Common myeloid progenitor, CD34-positive (primary cell): ENCODE data around the gene DISP3.

Experiments used
- CTCF ChIA-PET: fragments of 350-600 bp; sonication (Branson Sonifier 250); formaldehyde crosslinking; loops from one replicate; lab custom pipeline; 2021; ENCODE audit warnings: antibody characterized with exemption; lab: Charles Lee
- POLR2A ChIA-PET: fragments of 350-600 bp; sonication (Branson Sonifier 250); formaldehyde crosslinking; loops from one replicate; lab custom pipeline; 2021; ENCODE audit warnings: antibody characterized with exemption; lab: Charles Lee
- DNase-seq, 3 donors: peaks; one replicate each; pipeline versions ENCODE4 v3.0.0 to v3.0.0-alpha.2; 2013
- H3K27ac ChIP-seq, 2 experiments: 1 replicate in 1 of 2; 2 replicates in 1 of 2; pipeline ENCODE4 v1.7.0; 2013; ENCODE audit warnings: inconsistent platforms in 2 of 2, low read length in 2 of 2, mild to moderate bottlenecking in 2 of 2, low read depth in 1 of 2, moderate library complexity in 1 of 2; ENCODE audit not compliant: severe bottlenecking in 2 of 2, insufficient read depth in 1 of 2, poor library complexity in 1 of 2
- H3K27me3 ChIP-seq, 5 experiments: replicated peaks in 2 of 5; 1 replicate in 3 of 5; 2 replicates in 2 of 5; pipeline versions ENCODE4 v1.6.1 to v1.7.0; 2013; ENCODE audit warnings: low read length in 4 of 5, mild to moderate bottlenecking in 2 of 5, moderate library complexity in 2 of 5, inconsistent platforms in 1 of 5; ENCODE audit not compliant: insufficient read depth in 5 of 5, control insufficient read depth in 4 of 5
- H3K36me3 ChIP-seq, 4 experiments: 1 replicate in 2 of 4; 2 replicates in 2 of 4; pipeline versions ENCODE4 v1.6.1 to v1.7.0; 2013; ENCODE audit warnings: low read length in 3 of 4, control low read depth in 1 of 4, mild to moderate bottlenecking in 1 of 4; ENCODE audit not compliant: control insufficient read depth in 4 of 4, insufficient read depth in 4 of 4
- H3K4me1 ChIP-seq, 4 experiments: 1 replicate in 3 of 4; 2 replicates in 1 of 4; pipeline versions ENCODE4 v1.6.1 to v1.7.1; 2013; ENCODE audit warnings: low read length in 3 of 4, mild to moderate bottlenecking in 3 of 4, control low read depth in 1 of 4, inconsistent platforms in 1 of 4, moderate library complexity in 1 of 4; ENCODE audit not compliant: control insufficient read depth in 4 of 4, insufficient read depth in 4 of 4; ENCODE audit errors: control extremely low read depth in 1 of 4
- H3K4me3 ChIP-seq, 7 experiments: 1 replicate in 4 of 7; 2 replicates in 3 of 7; pipeline versions ENCODE4 v1.5.1 to v1.7.0; 2013; ENCODE audit warnings: mild to moderate bottlenecking in 7 of 7, low read length in 6 of 7, moderate library complexity in 6 of 7, inconsistent platforms in 2 of 7, low read depth in 2 of 7, control low read depth in 1 of 7; ENCODE audit not compliant: insufficient read depth in 4 of 7, control insufficient read depth in 1 of 7; ENCODE audit errors: extremely low read depth in 1 of 7
- H3K9me3 ChIP-seq, 5 experiments: 1 replicate in 4 of 5; 2 replicates in 1 of 5; pipeline versions ENCODE4 v1.6.1 to v1.7.1; 2013; ENCODE audit warnings: low read length in 4 of 5, mild to moderate bottlenecking in 2 of 5, inconsistent platforms in 1 of 5, low read depth in 1 of 5, moderate library complexity in 1 of 5; ENCODE audit not compliant: control insufficient read depth in 4 of 5, insufficient read depth in 2 of 5; ENCODE audit errors: control extremely low read depth in 1 of 5
- WGBS: methylation state at CpG from one replicate; pipeline ENCODE4 v1.1.5; 2013; ENCODE audit not compliant: insufficient coverage; 5-methylcytosine and 5-hydroxymethylcytosine counted together

DISP3 gene

DNA sequence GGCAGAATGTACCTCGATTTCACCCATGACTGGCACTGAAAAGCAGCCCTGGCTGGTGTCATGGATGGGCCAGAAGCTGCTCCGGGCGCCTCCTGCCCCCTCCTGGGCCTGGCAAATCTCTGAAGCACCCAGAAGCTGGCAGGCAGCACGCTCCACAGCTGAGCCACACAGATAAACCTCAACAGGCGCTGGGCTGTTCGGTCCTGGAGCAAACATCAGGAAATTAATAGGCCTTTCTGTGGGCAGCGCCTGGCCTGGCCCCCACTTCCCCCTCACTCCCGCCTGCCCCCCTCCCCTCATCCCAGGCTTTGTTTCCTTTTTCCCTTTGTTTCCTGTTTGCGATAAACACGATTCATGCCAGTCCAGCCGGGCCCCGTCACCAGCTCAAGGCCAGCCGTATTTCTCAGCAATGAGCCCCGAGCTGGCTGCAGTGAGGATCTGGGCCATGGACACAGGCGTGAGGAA lies 20.1 kb upstream of the DISP3 start:
- Histone ChIP-seq H3K27ac (no peak overlapping the region), H3K36me3 (no peaks in the 10 kb centered on the region), H3K4me1 (no peaks in the 10 kb centered on the region), H3K9me3 (no peaks in the 10 kb centered on the region), H3K27me3 (peaks cover 4 to 64% (median 16%) of the 10 kb centered on the region in 5 experiments), H3K4me3 (no peak overlapping the region)
- ChIA-PET CTCF (no interaction called here), POLR2A (no interaction called here)
- 26% methylated on average over 14 of the region's 15 CpGs for WGBS
- peak in 2 of 3 donors; percentile 4 to 24 for DNase-seq

DNA sequence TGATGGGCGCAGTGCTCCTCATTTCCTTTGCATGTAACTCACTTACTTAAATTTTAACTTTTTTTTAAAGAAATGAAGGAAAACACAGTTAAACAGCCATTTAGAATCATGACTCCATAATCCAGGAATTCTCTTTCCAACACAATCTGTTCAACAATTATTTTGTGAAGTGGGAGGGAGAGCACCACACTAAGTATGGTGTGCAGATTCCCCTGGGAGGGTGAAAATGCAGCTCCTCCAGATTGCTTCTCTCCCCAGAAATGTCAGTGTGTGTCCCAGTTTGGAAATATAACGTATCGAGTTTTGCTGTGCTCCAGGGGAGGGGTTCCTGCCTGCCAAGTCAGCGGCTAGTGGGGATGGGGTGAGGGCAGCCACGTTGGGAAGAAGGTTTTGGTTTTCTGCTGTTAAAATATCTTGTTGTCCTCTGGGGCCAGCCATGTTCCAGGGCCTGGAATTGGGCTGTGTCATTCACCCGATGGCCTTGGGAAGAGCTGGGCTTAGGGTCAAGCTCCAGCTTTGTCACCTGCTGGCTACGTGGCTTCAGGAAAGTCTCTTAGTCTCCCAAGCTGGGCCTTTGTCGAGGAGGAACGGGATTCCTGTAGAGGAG lies 17.3 kb upstream of the DISP3 start:
- Histone ChIP-seq H3K27ac (no peak overlapping the region), H3K4me3 (no peak overlapping the region)
- CTCF ChIA-PET, result no interaction called here

DNA sequence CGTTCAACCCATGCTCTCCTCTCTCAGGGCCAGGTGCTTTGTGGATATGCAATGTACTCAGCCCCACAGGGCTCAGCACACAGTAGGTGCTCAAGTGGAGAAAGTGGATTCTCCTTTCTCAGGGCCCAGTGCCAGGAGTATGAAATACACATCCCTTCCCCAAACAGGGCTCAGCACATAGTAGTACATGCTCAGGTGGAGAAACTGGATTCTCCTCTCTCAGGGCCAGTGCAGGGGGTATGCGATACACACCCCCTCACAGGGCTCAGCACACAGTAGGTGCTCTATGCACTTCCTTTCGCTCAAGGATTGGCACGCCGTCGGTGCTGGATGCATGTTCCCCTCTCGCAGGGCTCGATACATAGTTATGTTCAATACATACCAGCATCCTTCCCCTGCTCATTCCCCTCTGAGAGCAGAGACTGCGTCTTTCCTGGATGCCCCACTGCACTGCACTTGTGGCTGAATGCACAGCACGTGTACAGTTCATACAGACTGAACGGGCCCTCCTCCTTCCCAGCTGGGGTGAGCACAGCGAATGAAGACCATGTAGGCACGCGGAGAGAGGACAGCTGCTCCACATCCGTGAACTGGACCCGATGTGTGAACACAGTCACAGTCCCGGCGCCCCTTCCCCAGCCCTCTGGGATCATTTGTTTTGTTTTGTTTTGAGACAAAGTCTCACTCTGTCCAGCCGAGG lies 16.6 kb upstream of the DISP3 start:
- Histone ChIP-seq H3K4me3 (no peak overlapping the region), H3K27ac (no peak overlapping the region), H3K36me3 (no peaks in the 10 kb centered on the region), H3K4me1 (no peaks in the 10 kb centered on the region), H3K27me3 (peaks cover 0 to 58% (median 10%) of the 10 kb centered on the region in 5 experiments), H3K9me3 (no peaks in the 10 kb centered on the region)
- DNase-seq, result no peak
- POLR2A ChIA-PET, result interaction anchor here (0.6 kb wide), 1 partner anchor 89 kb away, joined by 3 read pairs; no protein-coding TSS in a partner anchor
- WGBS, result 63% methylated on average over 16 of the region's 19 CpGs
- CTCF ChIA-PET, result no interaction called here

More for the DNA sequence above, 17.3 kb upstream of the DISP3 start:
- no peaks in the 10 kb centered on the region for H3K36me3 ChIP-seq
- no peaks in the 10 kb centered on the region for H3K4me1 ChIP-seq
- H3K9me3 ChIP-seq, result no peaks in the 10 kb centered on the region
- peaks cover 0 to 55% (median 11%) of the 10 kb centered on the region in 5 experiments for H3K27me3 ChIP-seq
- 60% methylated on average over 8 of the region's 9 CpGs for WGBS
- DNase-seq, result no peak
- POLR2A ChIA-PET, result no interaction called here

DNA sequence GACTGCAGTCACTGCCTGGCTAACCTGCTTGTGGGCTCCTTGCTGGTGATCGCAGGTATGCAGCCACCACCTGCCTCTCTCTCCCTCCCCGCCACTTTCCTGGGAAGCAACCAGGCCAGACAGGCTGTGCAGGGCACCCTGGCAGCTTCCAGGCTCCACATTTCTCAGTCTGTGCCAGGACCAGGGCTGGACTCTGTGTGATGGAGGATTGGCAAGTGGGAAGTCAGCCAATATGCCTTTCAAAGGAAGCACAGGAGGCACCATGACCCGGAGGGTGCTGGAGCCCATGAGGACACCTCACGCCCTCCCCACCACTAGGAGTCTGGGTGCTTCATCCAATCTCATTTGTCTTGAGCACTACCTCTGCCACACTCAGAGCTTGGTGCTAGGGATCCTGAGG lies 15.8 kb upstream of the DISP3 start:
- ChIA-PET CTCF (no interaction called here), POLR2A (interaction anchor here (0.6 kb wide), 1 partner anchor 90 kb away, joined by 3 read pairs; no protein-coding TSS in a partner anchor)
- no peaks in the 10 kb centered on the region for H3K9me3 ChIP-seq
- peaks cover 0 to 58% (median 10%) of the 10 kb centered on the region in 5 experiments for H3K27me3 ChIP-seq
- DNase-seq, result no peak
- 79% methylated on average over 3 of the region's 4 CpGs for WGBS
- H3K4me3 ChIP-seq, result no peak overlapping the region
- no peaks in the 10 kb centered on the region for H3K4me1 ChIP-seq
- H3K27ac ChIP-seq, result no peak overlapping the region
- no peaks in the 10 kb centered on the region for H3K36me3 ChIP-seq

DNA sequence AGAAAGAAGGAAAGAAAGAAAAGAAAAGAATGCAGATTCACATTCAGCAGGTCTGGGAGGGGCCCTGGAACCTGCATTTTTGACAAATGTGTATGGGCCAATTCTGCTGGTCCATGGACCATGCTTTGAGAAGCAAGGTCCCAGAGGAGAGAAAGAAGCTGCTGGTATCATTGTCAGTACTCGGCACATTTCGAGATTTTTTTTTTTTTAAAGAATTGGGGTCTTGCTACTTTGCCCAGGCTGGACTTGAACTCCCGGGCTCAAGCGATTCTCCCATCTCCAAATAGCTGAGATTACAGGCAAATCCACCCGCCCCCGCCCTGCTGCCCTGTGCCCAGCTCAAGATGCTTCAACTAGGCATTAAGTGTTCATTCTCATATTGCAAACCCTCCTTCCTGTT lies 13.6 kb upstream of the DISP3 start:
- no peak overlapping the region for H3K27ac ChIP-seq
- no peaks in the 10 kb centered on the region for H3K4me1 ChIP-seq
- H3K36me3 ChIP-seq, result no peaks in the 10 kb centered on the region
- DNase-seq, result no peak
- ChIA-PET POLR2A (no interaction called here), CTCF (no interaction called here)
- 96% methylated on average over 5 of the region's 6 CpGs for WGBS
- no peaks in the 10 kb centered on the region for H3K9me3 ChIP-seq
- H3K27me3 ChIP-seq, result peaks cover 0 to 41% (median 8%) of the 10 kb centered on the region in 5 experiments
- no peak overlapping the region for H3K4me3 ChIP-seq

DNA sequence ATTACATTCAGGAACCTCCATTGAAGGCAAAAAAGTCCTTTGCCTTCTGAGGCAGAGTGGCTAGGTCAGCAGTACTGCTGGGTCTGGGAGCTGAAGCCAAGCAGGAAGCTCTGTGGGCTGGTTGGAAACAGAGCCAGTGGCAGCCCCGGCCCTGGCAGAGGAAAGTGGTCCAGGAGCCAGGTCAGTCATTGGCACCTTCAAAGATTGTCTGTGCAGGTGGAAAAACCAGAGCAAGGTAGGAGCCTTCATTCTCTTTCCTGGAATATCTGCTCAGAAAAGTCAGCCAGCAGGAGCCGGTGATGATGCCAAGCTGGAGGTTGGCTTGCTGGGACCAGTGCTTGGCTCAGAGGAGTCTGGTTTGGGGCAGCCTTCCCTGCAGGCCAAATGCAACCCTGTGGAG lies 12.5 kb upstream of the DISP3 start:
- 72% methylated on average over 2 of the region's 2 CpGs for WGBS
- Histone ChIP-seq H3K36me3 (no peaks in the 10 kb centered on the region), H3K27ac (no peak overlapping the region), H3K4me1 (no peaks in the 10 kb centered on the region), H3K27me3 (peaks cover 0 to 30% (median 11%) of the 10 kb centered on the region in 5 experiments), H3K4me3 (no peak overlapping the region), H3K9me3 (no peaks in the 10 kb centered on the region)
- POLR2A ChIA-PET, result no interaction called here
- no peak for DNase-seq
- CTCF ChIA-PET, result interaction anchor here (0.9 kb wide), 1 partner anchor 12 kb away, joined by 3 read pairs; no protein-coding TSS in a partner anchor

DNA sequence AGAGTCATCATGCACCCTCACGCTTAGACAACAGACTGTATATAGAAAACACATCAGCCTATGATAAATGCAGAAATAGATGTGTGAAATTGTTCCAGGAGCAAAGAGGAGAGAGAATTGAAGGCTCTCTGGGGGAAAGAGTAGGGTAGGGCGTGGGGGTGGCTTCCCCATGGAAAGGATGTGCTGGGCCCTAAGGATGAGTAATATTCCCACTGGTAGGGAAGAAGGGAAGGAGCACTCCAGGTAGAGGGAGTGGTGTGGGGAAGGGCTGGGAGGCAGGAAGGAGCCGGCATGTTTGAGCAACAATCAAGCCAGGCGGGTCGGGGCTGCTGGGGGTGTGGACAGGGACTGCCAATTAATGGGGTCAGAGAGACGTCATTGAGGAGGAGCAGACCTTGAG lies 10.1 kb upstream of the DISP3 start:
- no peaks in the 10 kb centered on the region for H3K36me3 ChIP-seq
- H3K4me3 ChIP-seq, result no peak overlapping the region
- H3K4me1 ChIP-seq, result no peaks in the 10 kb centered on the region
- H3K27ac ChIP-seq, result no peak overlapping the region
- no peaks in the 10 kb centered on the region for H3K9me3 ChIP-seq
- POLR2A ChIA-PET, result no interaction called here
- CTCF ChIA-PET, result no interaction called here
- 56% methylated on average over 4 of the region's 6 CpGs for WGBS
- peaks cover 0 to 20% (median 6%) of the 10 kb centered on the region in 5 experiments for H3K27me3 ChIP-seq
- no peak for DNase-seq
